MCF 10A (cell line): ENCODE results near the gene S100P. TPM values are rescaled to one million over a fixed set of nuclear protein-coding genes. Genes with fewer than 3 reads are reported as not detected.

Experiments
- BruUV-seq: library from RNA; stranded (reverse); fragments of 400-500 nt; replicated peaks from 2 replicates; lab custom pipeline; 2021; lab: Mats Ljungman, UMichigan
- CTCF ChIA-PET: fragments of 300-600 bp; sonication (Branson Sonifier 250); formaldehyde crosslinking; extraction: SDS; loops from one replicate; lab custom pipeline; 2021; ENCODE audit warnings: antibody characterized with exemption, inconsistent platforms; lab: Yijun Ruan, JAX
- POLR2A ChIA-PET: fragments of 300-600, 350-650 bp; sonication (Branson Sonifier 250); formaldehyde crosslinking; extraction: SDS; loops from one replicate; lab custom pipeline; 2020; ENCODE audit warnings: antibody characterized with exemption, inconsistent platforms; lab: Yijun Ruan, JAX
- DNase-seq: peaks from one replicate; pipeline ENCODE4 v3.0.0-alpha.2; 2018; ENCODE audit not compliant: unreplicated experiment
- H3K27ac Mint-ChIP-seq: one replicate; pipeline ENCODE4 v1.8.0; 2022; ENCODE audit warnings: mild to moderate bottlenecking, low read depth, mixed read lengths; ENCODE audit not compliant: unreplicated experiment
- H3K27me3 Mint-ChIP-seq: one replicate; pipeline ENCODE4 v1.8.0; 2022; ENCODE audit warnings: mixed read lengths; ENCODE audit not compliant: insufficient read depth, unreplicated experiment
- H3K36me3 Mint-ChIP-seq: one replicate; pipeline ENCODE4 v1.8.0; 2022; ENCODE audit warnings: mild to moderate bottlenecking, moderate library complexity, mixed read lengths; ENCODE audit not compliant: insufficient read depth, unreplicated experiment
- H3K4me1 Mint-ChIP-seq: one replicate; pipeline ENCODE4 v1.8.0; 2022; ENCODE audit warnings: mixed read lengths; ENCODE audit not compliant: insufficient read depth, unreplicated experiment
- H3K4me3 Mint-ChIP-seq: one replicate; pipeline ENCODE4 v1.8.0; 2022; ENCODE audit warnings: mild to moderate bottlenecking, moderate library complexity, mixed read lengths; ENCODE audit not compliant: unreplicated experiment
- H3K9me3 Mint-ChIP-seq: one replicate; pipeline ENCODE4 v1.8.0; 2022; ENCODE audit warnings: mixed read lengths; ENCODE audit not compliant: unreplicated experiment
- intact Hi-C: fragments of 100-400 bp; cut with micrococcal nuclease; formaldehyde crosslinking; loops from 2 replicates; pipeline ENCODE4 v1.14.1; 2022
- total RNA-seq: library from RNA; stranded (reverse); gene quantifications from 2 replicates; pipeline ENCODE4 v1.2.3, GENCODE V29; 2022
- TF ChIP-seq, protein P1 (sequence below): fragments of 200-600 bp; IDR thresholded peaks from one replicate; pipeline ENCODE4 v1.8.0; 2022; ENCODE audit warnings: antibody characterized with exemption, mild to moderate bottlenecking; ENCODE audit not compliant: unreplicated experiment

Gene S100P
- total RNA-seq, 1 experiment from 2014 or later = 55.6 TPM

DNA sequence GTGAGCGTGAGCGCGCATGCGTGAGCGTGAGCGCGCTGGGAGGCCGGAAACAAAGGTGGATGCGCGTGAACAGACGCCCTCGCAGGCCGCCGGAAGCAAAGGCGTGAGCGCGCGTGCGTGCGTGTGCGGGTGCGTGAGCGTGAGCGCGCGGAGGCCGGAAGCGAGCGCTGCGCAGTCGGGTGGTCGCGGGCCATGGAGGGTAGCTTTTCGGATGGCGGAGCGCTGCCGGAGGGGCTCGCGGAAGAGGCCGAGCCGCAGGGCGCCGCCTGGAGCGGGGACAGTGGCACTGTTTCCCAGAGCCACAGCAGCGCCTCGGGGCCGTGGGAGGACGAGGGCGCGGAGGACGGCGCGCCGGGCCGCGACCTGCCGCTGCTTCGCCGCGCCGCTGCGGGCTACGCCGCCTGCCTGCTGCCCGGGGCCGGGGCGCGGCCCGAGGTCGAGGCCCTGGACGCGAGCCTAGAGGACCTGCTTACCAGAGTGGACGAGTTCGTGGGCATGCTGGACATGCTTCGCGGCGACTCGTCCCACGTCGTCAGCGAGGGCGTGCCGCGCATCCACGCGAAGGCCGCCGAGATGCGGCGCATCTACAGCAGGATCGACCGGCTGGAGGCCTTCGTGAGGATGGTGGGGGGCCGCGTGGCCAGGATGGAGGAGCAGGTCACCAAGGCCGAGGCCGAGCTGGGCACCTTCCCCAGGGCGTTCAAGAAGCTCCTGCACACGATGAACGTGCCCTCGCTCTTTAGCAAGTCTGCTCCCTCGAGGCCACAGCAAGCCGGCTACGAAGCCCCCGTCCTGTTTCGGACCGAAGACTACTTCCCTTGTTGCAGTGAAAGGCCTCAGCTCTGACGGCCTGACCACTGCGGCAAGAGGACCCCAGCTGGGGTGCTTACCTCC, 22.6 kb downstream of the S100P start, which contains the start of gene BLOC1S4:
BLOC1S4 (plus strand) TSS at position 157 of the 894 bp plus-strand sequence; CDS start at position 193, 36 bp downstream.
- intact Hi-C loops = loop anchor here (1.0 to 5.0 kb wide), 2 partner anchors 42 to 271 kb away; a partner anchor contains a TSS
- Mint-ChIP-seq H3K4me3 (peak within 1 kb of the TSS; percentile 80), H3K9me3 (no peaks in the 10 kb centered on the region), H3K27me3 (no peaks in the 10 kb centered on the region), H3K36me3 (peaks cover 9% of the 10 kb centered on the region), H3K27ac (peak within 1 kb of the TSS; percentile 81), H3K4me1 (peaks cover 13% of the 10 kb centered on the region)
- POLR2A ChIA-PET = interaction anchor here (0.6 to 6.6 kb wide), 26 partner anchors 8 to 352 kb away, joined by 3 to 76 read pairs (median 4); partner anchors contain the start of genes GRPEL1, MRFAP1 and MRFAP1L1
- CTCF ChIA-PET = interaction anchor here (0.6 to 11.2 kb wide), 15 partner anchors 12 to 366 kb away, joined by 3 to 208 read pairs (median 4); a partner anchor contains a TSS
- BruUV-seq = TSS peak; percentile 61
- TF ChIP-seq, protein P1, sequence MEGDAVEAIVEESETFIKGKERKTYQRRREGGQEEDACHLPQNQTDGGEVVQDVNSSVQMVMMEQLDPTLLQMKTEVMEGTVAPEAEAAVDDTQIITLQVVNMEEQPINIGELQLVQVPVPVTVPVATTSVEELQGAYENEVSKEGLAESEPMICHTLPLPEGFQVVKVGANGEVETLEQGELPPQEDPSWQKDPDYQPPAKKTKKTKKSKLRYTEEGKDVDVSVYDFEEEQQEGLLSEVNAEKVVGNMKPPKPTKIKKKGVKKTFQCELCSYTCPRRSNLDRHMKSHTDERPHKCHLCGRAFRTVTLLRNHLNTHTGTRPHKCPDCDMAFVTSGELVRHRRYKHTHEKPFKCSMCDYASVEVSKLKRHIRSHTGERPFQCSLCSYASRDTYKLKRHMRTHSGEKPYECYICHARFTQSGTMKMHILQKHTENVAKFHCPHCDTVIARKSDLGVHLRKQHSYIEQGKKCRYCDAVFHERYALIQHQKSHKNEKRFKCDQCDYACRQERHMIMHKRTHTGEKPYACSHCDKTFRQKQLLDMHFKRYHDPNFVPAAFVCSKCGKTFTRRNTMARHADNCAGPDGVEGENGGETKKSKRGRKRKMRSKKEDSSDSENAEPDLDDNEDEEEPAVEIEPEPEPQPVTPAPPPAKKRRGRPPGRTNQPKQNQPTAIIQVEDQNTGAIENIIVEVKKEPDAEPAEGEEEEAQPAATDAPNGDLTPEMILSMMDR = no peak
- peak; percentile 87 for DNase-seq

DNA sequence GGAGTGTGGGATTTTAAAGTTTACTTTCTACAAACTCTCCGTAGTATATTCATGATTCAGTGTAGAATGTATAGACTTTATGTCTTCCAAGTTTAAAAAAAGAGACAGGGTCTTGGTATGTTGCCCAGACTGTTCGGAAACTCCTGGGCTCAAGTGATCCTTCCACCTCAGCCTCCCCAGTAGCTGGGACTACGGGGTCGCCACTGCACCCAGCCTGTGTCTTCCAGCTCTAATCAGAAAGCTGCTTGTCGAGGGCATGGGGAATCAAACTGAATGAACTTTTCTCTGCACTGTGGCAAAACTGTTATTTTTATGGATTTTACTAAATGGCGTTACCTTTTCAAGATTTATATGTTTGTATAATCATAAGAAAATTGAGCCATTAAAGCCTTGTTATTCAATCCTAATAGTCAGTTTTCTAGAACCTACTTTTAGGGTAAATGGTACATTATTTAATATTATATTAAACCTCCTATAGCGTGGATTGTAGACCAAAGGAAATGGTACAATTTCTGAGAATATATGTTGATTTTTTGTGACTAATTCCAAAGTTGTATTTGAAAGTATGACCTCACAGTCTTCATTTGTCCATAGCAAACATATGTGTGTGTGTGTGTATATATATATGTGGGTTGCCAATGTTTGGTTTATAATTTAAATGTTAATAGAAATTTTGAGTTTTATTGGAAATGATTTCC, 23.4 kb downstream of the S100P start:
- POLR2A ChIA-PET = interaction anchor here (0.6 to 6.6 kb wide), 25 partner anchors 9 to 351 kb away, joined by 3 to 76 read pairs (median 4); partner anchors contain the start of genes GRPEL1, MRFAP1, MRFAP1L1 and TBC1D14
- no peak for DNase-seq
- intact Hi-C loops = loop anchor here (1.0 to 5.0 kb wide), 2 partner anchors 43 to 270 kb away; a partner anchor contains a TSS
- TF ChIP-seq, protein P1 = no peak
- Mint-ChIP-seq H3K4me1 (peaks cover 13% of the 10 kb centered on the region), H3K9me3 (no peaks in the 10 kb centered on the region), H3K36me3 (peaks cover 9% of the 10 kb centered on the region), H3K27ac (peak overlapping the region; percentile 81), H3K27me3 (no peaks in the 10 kb centered on the region), H3K4me3 (peak overlapping the region; percentile 80)
- CTCF ChIA-PET = interaction anchor here (0.7 to 11.2 kb wide), 15 partner anchors 9 to 365 kb away, joined by 3 to 208 read pairs (median 5); a partner anchor contains a TSS
- BruUV-seq = no TSS peak

DNA sequence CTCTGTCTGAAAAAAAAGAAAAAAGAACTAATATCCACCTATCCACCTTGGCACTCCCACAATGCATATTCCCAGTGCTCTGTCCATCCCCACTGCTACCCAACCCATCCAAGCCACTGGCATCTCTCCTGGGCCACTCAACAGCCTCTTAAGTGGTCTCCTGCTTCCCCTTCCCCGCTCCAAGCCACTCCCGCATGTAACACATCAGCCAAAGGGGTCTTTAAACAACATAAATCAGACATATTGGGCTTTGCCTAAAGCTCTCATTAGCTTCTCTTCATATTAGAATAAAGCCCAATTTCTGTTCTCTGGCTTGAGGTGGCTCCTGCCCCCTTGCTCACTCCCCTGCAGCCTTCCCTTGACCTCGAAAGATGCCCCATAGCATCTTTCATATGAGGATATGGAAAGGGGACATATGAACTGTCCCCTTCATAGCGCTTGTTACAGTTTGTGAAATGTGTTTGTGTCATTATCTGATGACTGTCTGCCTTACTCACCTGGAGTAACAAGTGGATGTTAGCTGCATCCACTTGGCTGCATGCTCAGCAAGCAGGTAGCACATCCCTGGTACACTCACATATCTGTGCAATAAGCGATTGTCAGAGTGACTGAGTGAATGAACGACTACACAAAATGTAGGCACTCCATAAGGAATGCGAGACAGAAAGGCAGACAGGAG, 25.4 kb downstream of the S100P start:
- Mint-ChIP-seq H3K9me3 (no peaks in the 10 kb centered on the region), H3K4me1 (peaks cover 13% of the 10 kb centered on the region), H3K27me3 (no peaks in the 10 kb centered on the region), H3K27ac (no peak overlapping the region), H3K36me3 (peaks cover 9% of the 10 kb centered on the region), H3K4me3 (no peak overlapping the region)
- ChIA-PET CTCF (interaction anchor here (0.6 to 11.2 kb wide), 24 partner anchors 10 to 365 kb away, joined by 3 to 208 read pairs (median 4); partner anchors contain the start of gene MRFAP1L1), POLR2A (interaction anchor here (0.7 to 6.6 kb wide), 7 partner anchors 14 to 352 kb away, joined by 3 to 76 read pairs (median 4); a partner anchor contains a TSS)
- no peak for DNase-seq
- TF ChIP-seq, protein P1 = no peak
- intact Hi-C loops = loop anchor here (5.0 kb wide), 1 partner anchor 268 kb away; no protein-coding TSS in a partner anchor
- BruUV-seq = no TSS peak
